Spleen (tissue), 7 donors: ENCODE data around the gene IFNA16.

Source experiments
- POLR2AphosphoS5 ChIP-seq, 3 donors: sonication (generic); formaldehyde crosslinking; IDR thresholded peaks; one replicate each; pipeline ENCODE4 v1.5.1; 2017; ENCODE audit warnings: antibody characterized with exemption in 3 of 3
- TF ChIP-seq, protein P1 (sequence below), 11 experiments: fragments of 200-600 bp in 7 of 11; fragments of 450-650 bp in 4 of 11; sonication (generic) in 4 of 11; IDR thresholded peaks in 8 of 11; conservative IDR thresholded peaks in 3 of 11; 1 replicate in 7 of 11; 2 replicates in 4 of 11; pipeline versions ENCODE4 v1.4.0 to v1.8.0; 2016 to 2021; ENCODE audit warnings: antibody characterized with exemption in 11 of 11, inconsistent platforms in 4 of 11, mild to moderate bottlenecking in 1 of 11
- donor health status: DM: no; HTN: no; CAD: no; lungs with moderate emphysema.
- donor health status: DM: no; HTN: no; CAD: no.
- donor health status: DM: no; HTN: no; CAD: no.

DNA sequence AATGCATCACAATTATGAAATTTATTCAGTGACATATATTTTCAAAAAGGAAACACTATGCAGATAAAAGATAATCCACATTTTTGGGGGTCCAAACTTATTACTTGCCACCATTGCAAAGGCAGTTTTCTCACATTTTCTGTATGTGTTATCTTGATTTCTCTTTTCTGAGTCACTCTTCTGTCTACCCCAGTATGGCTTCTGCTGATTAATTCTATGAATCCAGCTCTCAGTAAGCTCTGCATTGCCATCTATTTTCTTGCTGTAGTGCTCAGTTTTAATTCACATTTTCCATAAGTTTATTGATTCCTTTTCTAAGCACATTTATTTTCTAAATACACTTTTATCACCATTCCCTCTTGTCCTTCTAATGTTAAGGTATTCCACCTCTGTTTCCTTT lies 11.9 kb downstream of the IFNA16 start:
- TF ChIP-seq, protein P1, sequence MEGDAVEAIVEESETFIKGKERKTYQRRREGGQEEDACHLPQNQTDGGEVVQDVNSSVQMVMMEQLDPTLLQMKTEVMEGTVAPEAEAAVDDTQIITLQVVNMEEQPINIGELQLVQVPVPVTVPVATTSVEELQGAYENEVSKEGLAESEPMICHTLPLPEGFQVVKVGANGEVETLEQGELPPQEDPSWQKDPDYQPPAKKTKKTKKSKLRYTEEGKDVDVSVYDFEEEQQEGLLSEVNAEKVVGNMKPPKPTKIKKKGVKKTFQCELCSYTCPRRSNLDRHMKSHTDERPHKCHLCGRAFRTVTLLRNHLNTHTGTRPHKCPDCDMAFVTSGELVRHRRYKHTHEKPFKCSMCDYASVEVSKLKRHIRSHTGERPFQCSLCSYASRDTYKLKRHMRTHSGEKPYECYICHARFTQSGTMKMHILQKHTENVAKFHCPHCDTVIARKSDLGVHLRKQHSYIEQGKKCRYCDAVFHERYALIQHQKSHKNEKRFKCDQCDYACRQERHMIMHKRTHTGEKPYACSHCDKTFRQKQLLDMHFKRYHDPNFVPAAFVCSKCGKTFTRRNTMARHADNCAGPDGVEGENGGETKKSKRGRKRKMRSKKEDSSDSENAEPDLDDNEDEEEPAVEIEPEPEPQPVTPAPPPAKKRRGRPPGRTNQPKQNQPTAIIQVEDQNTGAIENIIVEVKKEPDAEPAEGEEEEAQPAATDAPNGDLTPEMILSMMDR (IDR thresholded peaks at IDR 0.05 in 8 of 11, conservative IDR thresholded peaks at IDR 0.05 in 3 of 11): no peak
- TF ChIP-seq POLR2AphosphoS5 (IDR thresholded peaks at IDR 0.05): no peak
